HCT116 (cell line): Measurements from ENCODE around the gene SLC31A1. TPM values are rescaled to one million over a fixed set of nuclear protein-coding genes. Genes with fewer than 3 reads are reported as not detected.

Experiments
- ATAC-seq: fragments of 200-7000 bp; cut with Tn5 transposase; 2 replicates; pipeline ENCODE4 v1.9.1; 2020; ENCODE audit warnings: mild to moderate bottlenecking, moderate library complexity
- BruUV-seq: library from RNA; stranded (reverse); fragments of 400-500 nt; replicated peaks from 2 replicates; lab custom pipeline; 2021; lab: Mats Ljungman, UMichigan
- CTCF ChIA-PET: fragments of 300-600 bp; sonication (Branson Sonifier 250); formaldehyde crosslinking; loops from one replicate; lab custom pipeline; 2021; ENCODE audit warnings: antibody characterized with exemption; lab: Charles Lee
- POLR2A ChIA-PET: fragments of 300-600, 350-600 bp; sonication (Branson Sonifier 250); formaldehyde crosslinking; loops from one replicate; lab custom pipeline; 2021; ENCODE audit warnings: antibody characterized with exemption; lab: Charles Lee
- RAD21 ChIA-PET, 2 experiments: fragments of 300-600 bp; sonication (Branson Sonifier 250); formaldehyde crosslinking; loops; one replicate each; lab custom pipeline; 2023; ENCODE audit warnings: low total read pairs in 2 of 2; ENCODE audit not compliant: uncharacterized antibody in 2 of 2, unreplicated experiment in 2 of 2, low non-redundant PET in 1 of 2; lab: Charles Lee
- DNase-seq: peaks from one replicate; pipeline ENCODE4 v3.0.0-alpha.2; 2010; ENCODE audit warnings: low read depth, low spot score
- H2AFZ ChIP-seq: fragments of 200-600 bp; shearing (Covaris generic), sonication (generic); 2 replicates; pipeline ENCODE4 v1.6.1; 2017; ENCODE audit warnings: low read depth, mixed run types, mixed read lengths, antibody characterized with exemption, low read length; ENCODE audit not compliant: poor library complexity, severe bottlenecking
- H3K27ac ChIP-seq: 2 replicates; pipeline ENCODE4 v1.5.1; 2012; ENCODE audit warnings: low read depth, low read length
- H3K27me3 ChIP-seq: fragments of 200-600 bp; sonication (generic); 2 replicates; pipeline ENCODE4 v1.6.1; 2016; ENCODE audit warnings: mixed run types, low read length, mixed read lengths; ENCODE audit not compliant: insufficient read depth
- H3K36me3 ChIP-seq, 2 experiments: fragments of 200-500 bp in 1 of 2; fragments of 200-600 bp in 1 of 2; sonication (Bioruptor generic) in 1 of 2; sonication (generic) in 1 of 2; 2 replicates each; pipeline versions ENCODE4 v1.5.1 to v1.6.1; 2014 to 2016; ENCODE audit warnings: low read length in 2 of 2, inconsistent platforms in 1 of 2, mixed read lengths in 1 of 2, mixed run types in 1 of 2; ENCODE audit not compliant: insufficient read depth in 2 of 2, control insufficient read depth in 1 of 2
- H3K4me1 ChIP-seq, 2 experiments: fragments of 200-600 bp in 1 of 2; sonication (generic) in 1 of 2; 2 replicates each; pipeline versions ENCODE4 v1.5.1 to v1.6.1; 2012 to 2017; ENCODE audit warnings: low read length in 2 of 2, inconsistent platforms in 1 of 2, mild to moderate bottlenecking in 1 of 2, mixed read lengths in 1 of 2, mixed run types in 1 of 2, moderate library complexity in 1 of 2; ENCODE audit not compliant: insufficient read depth in 2 of 2, control insufficient read depth in 1 of 2
- H3K4me2 ChIP-seq: fragments of 200-600 bp; sonication (generic); 2 replicates; pipeline ENCODE4 v1.6.1; 2017; ENCODE audit warnings: mixed run types, low read length, mixed read lengths
- H3K4me3 ChIP-seq, 2 experiments: fragments of 200-600 bp in 1 of 2; sonication (generic) in 1 of 2; replicated peaks in 1 of 2; 2 replicates each; pipeline ENCODE4 v1.5.1; 2011 to 2016; ENCODE audit warnings: low read length in 2 of 2, control low read depth in 1 of 2, low read depth in 1 of 2, mild to moderate bottlenecking in 1 of 2, mixed read lengths in 1 of 2, mixed run types in 1 of 2
- H3K79me2 ChIP-seq: fragments of 200-600 bp; sonication (generic); 2 replicates; pipeline ENCODE4 v1.6.1; 2017; ENCODE audit warnings: mild to moderate bottlenecking, mixed run types, low read length, moderate library complexity, mixed read lengths; ENCODE audit not compliant: insufficient read depth
- H3K9ac ChIP-seq: fragments of 200-600 bp; sonication (generic); 2 replicates; pipeline ENCODE4 v1.6.1; 2016; ENCODE audit warnings: low read length, mixed read lengths
- H3K9me2 ChIP-seq: fragments of 200-600 bp; sonication (generic), shearing (Covaris generic); 2 replicates; pipeline ENCODE4 v1.6.1; 2017; ENCODE audit warnings: mixed run types, mild to moderate bottlenecking, moderate library complexity; ENCODE audit not compliant: insufficient read depth
- H3K9me3 ChIP-seq, 2 experiments: fragments of 200-500 bp in 1 of 2; fragments of 200-600 bp in 1 of 2; sonication (Bioruptor generic) in 1 of 2; sonication (generic) in 1 of 2; 2 replicates each; pipeline ENCODE4 v1.6.1; 2014 to 2017; ENCODE audit warnings: low read length in 2 of 2, mixed read lengths in 2 of 2, inconsistent platforms in 1 of 2, low read depth in 1 of 2, mild to moderate bottlenecking in 1 of 2, mixed run types in 1 of 2, moderate library complexity in 1 of 2; ENCODE audit not compliant: control insufficient read depth in 1 of 2, insufficient read depth in 1 of 2
- H4K20me1 ChIP-seq: fragments of 200-600 bp; sonication (generic), shearing (Covaris generic); 2 replicates; pipeline ENCODE4 v1.6.1; 2017; ENCODE audit warnings: mixed run types, mild to moderate bottlenecking, moderate library complexity; ENCODE audit not compliant: insufficient read depth
- ATF3 ChIP-seq: IDR thresholded peaks from 2 replicates; pipeline ENCODE4 v1.6.1; 2012
- CBX3 ChIP-seq: IDR thresholded peaks from 2 replicates; pipeline ENCODE4 v1.6.1; 2012; ENCODE audit warnings: low read depth
- CEBPB ChIP-seq: IDR thresholded peaks from 2 replicates; pipeline ENCODE4 v1.6.1; 2012; ENCODE audit warnings: low read depth
- EGR1 ChIP-seq: IDR thresholded peaks from 2 replicates; pipeline ENCODE4 v1.6.1; 2012; ENCODE audit warnings: low read depth
- EZH2 ChIP-seq: fragments of 200-600 bp; sonication (generic); IDR thresholded peaks from 2 replicates; pipeline ENCODE4 v1.6.1; 2017; ENCODE audit warnings: antibody characterized with exemption, mixed run types
- EZH2phosphoT487 ChIP-seq: fragments of 200-600 bp; IDR thresholded peaks from 2 replicates; pipeline ENCODE4 v1.6.1; 2018; ENCODE audit warnings: antibody characterized with exemption, borderline replicate concordance
- FOSL1 ChIP-seq: IDR thresholded peaks from 2 replicates; pipeline ENCODE4 v1.6.1; 2012; ENCODE audit warnings: low read depth
- JUND ChIP-seq: IDR thresholded peaks from 2 replicates; pipeline ENCODE4 v1.6.1; 2012
- POLR2AphosphoS5 ChIP-seq: IDR thresholded peaks from 2 replicates; pipeline ENCODE4 v1.6.1; 2011; ENCODE audit warnings: mild to moderate bottlenecking, low read depth, low read length, moderate library complexity
- RAD21 ChIP-seq: IDR thresholded peaks from 2 replicates; pipeline ENCODE4 v1.6.1; 2012; ENCODE audit warnings: low read depth, mild to moderate bottlenecking
- REST ChIP-seq: IDR thresholded peaks from 2 replicates; pipeline ENCODE4 v1.6.1; 2012; ENCODE audit warnings: low read depth
- SIN3A ChIP-seq: IDR thresholded peaks from 2 replicates; pipeline ENCODE4 v1.6.1; 2012; ENCODE audit warnings: low read depth
- SP1 ChIP-seq: IDR thresholded peaks from 2 replicates; pipeline ENCODE4 v1.6.1; 2012; ENCODE audit warnings: low read depth
- SRF ChIP-seq: IDR thresholded peaks from 2 replicates; pipeline ENCODE4 v1.6.1; 2012; ENCODE audit warnings: low read depth
- TCF7L2 ChIP-seq: IDR thresholded peaks from 2 replicates; pipeline ENCODE4 v1.7.0; 2011; ENCODE audit warnings: borderline replicate concordance, inconsistent platforms; ENCODE audit not compliant: insufficient read depth, insufficient read length; ENCODE audit errors: extremely low read depth
- YY1 ChIP-seq: IDR thresholded peaks from 2 replicates; pipeline ENCODE4 v1.6.1; 2011; ENCODE audit warnings: low read length, low read depth, moderate library complexity, mild to moderate bottlenecking; ENCODE audit not compliant: insufficient replicate concordance; ENCODE audit errors: extremely low read depth
- ZBTB33 ChIP-seq: IDR thresholded peaks from 2 replicates; pipeline ENCODE4 v1.6.1; 2011; ENCODE audit warnings: mild to moderate bottlenecking, low read length, moderate library complexity; ENCODE audit not compliant: insufficient replicate concordance; ENCODE audit errors: extremely low read depth
- ZNF274 ChIP-seq: fragments of 200-500 bp; sonication (Bioruptor generic); IDR thresholded peaks from 2 replicates; pipeline ENCODE4 v1.6.1; 2014; ENCODE audit warnings: mild to moderate bottlenecking, low read depth, low read length, inconsistent platforms
- intact Hi-C: fragments of 100-400 bp; cut with micrococcal nuclease; formaldehyde crosslinking; loops from 2 replicates; pipeline ENCODE4 v1.10.0; 2022
- total RNA-seq: library from RNA; stranded (reverse); gene quantifications from one replicate; pipeline ENCODE4 v1.2.1, GENCODE V29; 2021; ENCODE audit not compliant: unreplicated experiment
- TF ChIP-seq, protein P1 (sequence below), 3 experiments: fragments of 200-600 bp in 1 of 3; sonication (generic) in 1 of 3; IDR thresholded peaks in 2 of 3; conservative IDR thresholded peaks in 1 of 3; 2 replicates each; pipeline ENCODE4 v1.5.1; 2012 to 2017; ENCODE audit warnings: low read depth in 2 of 3, low read length in 2 of 3, antibody characterized with exemption in 1 of 3, borderline replicate concordance in 1 of 3, control low read depth in 1 of 3, mild to moderate bottlenecking in 1 of 3, mixed read lengths in 1 of 3, mixed run types in 1 of 3, moderate library complexity in 1 of 3; ENCODE audit not compliant: insufficient read depth in 1 of 3
- TF ChIP-seq, protein P2 (sequence below): IDR thresholded peaks from 2 replicates; pipeline ENCODE4 v1.6.1; 2012

SLC31A1 gene
- total RNA-seq, 1 experiment from 2014 or later: 24.4 TPM

DNA sequence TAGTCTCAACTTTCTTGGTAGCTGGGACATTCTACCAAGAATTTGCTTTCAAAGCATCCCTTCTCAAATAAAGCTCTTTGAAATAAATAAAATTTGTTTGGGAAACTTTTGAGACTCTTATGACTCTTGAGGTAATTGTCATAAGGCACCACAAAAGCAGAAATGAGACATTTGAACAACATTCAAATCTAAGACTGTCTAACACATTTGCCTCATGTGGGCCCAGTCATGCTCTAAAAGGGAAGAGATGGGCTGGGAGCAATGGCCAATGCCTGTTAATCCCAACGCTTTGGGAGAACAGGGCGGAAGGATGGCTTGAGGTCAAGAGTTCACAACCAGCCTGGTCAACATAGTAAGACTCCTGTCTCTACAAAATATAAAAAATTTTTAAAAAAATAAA is 44.1 kb upstream of the SLC31A1 start:
- RAD21 ChIA-PET: no interaction called here
- Histone ChIP-seq H3K27ac (no peak overlapping the region), H3K9ac (no peak overlapping the region), H3K9me2 (no peaks in the 10 kb centered on the region), H3K4me2 (no peak overlapping the region), H3K79me2 (no peaks in the 10 kb centered on the region), H2AFZ (no peak overlapping the region), H3K4me3 (no peak overlapping the region), H4K20me1 (no peaks in the 10 kb centered on the region), H3K27me3 (no peaks in the 10 kb centered on the region), H3K4me1 (no peaks in the 10 kb centered on the region), H3K9me3 (no peaks in the 10 kb centered on the region), H3K36me3 (peaks cover 27 to 34% of the 10 kb centered on the region in 2 experiments)
- intact Hi-C loops: no loop called here
- DNase-seq (no peak), ATAC-seq (no peak)
- no peak for TF ChIP-seq CBX3
- no peak for TF ChIP-seq ATF3
- TF ChIP-seq, protein P1, sequence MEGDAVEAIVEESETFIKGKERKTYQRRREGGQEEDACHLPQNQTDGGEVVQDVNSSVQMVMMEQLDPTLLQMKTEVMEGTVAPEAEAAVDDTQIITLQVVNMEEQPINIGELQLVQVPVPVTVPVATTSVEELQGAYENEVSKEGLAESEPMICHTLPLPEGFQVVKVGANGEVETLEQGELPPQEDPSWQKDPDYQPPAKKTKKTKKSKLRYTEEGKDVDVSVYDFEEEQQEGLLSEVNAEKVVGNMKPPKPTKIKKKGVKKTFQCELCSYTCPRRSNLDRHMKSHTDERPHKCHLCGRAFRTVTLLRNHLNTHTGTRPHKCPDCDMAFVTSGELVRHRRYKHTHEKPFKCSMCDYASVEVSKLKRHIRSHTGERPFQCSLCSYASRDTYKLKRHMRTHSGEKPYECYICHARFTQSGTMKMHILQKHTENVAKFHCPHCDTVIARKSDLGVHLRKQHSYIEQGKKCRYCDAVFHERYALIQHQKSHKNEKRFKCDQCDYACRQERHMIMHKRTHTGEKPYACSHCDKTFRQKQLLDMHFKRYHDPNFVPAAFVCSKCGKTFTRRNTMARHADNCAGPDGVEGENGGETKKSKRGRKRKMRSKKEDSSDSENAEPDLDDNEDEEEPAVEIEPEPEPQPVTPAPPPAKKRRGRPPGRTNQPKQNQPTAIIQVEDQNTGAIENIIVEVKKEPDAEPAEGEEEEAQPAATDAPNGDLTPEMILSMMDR (IDR thresholded peaks at IDR 0.05 in 2 of 3, conservative IDR thresholded peaks at IDR 0.05 in 1 of 3; ENCODE audit: borderline replicate concordance in 1 of 3, insufficient read depth in 1 of 3, low read depth in 2 of 3, low read length in 2 of 3): no peak
- TF ChIP-seq CEBPB: no peak
- no peak for TF ChIP-seq ZBTB33
- TF ChIP-seq YY1: no peak
- TF ChIP-seq ZNF274: no peak
- TF ChIP-seq SRF: no peak
- no peak for TF ChIP-seq EZH2
- no peak for TF ChIP-seq EGR1
- no peak for TF ChIP-seq JUND
- no peak for TF ChIP-seq TCF7L2
- no peak for TF ChIP-seq RAD21
- TF ChIP-seq POLR2AphosphoS5: no peak
- no peak for TF ChIP-seq FOSL1
- no peak for TF ChIP-seq SIN3A
- TF ChIP-seq, protein P2, sequence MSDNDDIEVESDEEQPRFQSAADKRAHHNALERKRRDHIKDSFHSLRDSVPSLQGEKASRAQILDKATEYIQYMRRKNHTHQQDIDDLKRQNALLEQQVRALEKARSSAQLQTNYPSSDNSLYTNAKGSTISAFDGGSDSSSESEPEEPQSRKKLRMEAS: no peak
- no peak for TF ChIP-seq SP1
- TF ChIP-seq EZH2phosphoT487: no peak
- TF ChIP-seq REST: no peak
- BruUV-seq: no TSS peak
- CTCF ChIA-PET: no interaction called here
- POLR2A ChIA-PET: no interaction called here
